Middle frontal gyrus (tissue), 1 donor: ENCODE data around the gene NAA38.

Experiments used
- DNase-seq: peaks from one replicate; pipeline ENCODE4 v3.0.0-alpha.2; 2015; ENCODE audit warnings: low spot score; ENCODE audit errors: extremely low spot score

Gene NAA38

DNA sequence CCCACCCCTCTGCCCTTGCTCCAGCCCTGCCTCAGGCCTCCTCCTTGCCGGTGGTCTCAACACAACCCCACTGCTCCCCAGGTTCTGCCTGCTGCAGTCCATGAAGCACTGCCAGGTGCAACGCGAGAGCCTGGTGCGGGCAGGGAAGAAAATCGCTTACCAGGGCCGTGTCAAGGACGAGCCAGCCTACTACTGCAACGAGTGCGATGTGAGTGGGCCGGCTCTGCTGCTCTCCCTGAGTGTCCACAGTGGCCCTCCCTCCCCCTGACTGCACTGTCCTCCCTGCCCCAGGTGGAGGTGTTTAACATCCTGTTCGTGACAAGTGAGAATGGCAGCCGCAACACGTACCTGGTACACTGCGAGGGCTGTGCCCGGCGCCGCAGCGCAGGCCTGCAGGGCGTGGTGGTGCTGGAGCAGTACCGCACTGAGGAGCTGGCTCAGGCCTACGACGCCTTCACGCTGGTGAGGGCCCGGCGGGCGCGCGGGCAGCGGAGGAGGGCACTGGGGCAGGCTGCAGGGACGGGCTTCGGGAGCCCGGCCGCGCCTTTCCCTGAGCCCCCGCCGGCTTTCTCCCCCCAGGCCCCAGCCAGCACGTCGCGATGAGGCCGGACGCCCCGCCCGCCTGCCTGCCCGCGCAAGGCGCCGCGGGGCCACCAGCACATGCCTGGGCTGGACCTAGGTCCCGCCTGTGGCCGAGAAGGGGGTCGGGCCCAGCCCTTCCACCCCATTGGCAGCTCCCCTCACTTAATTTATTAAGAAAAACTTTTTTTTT, 4.3 kb downstream of the NAA38 start:
- DNase-seq = no peak

DNA sequence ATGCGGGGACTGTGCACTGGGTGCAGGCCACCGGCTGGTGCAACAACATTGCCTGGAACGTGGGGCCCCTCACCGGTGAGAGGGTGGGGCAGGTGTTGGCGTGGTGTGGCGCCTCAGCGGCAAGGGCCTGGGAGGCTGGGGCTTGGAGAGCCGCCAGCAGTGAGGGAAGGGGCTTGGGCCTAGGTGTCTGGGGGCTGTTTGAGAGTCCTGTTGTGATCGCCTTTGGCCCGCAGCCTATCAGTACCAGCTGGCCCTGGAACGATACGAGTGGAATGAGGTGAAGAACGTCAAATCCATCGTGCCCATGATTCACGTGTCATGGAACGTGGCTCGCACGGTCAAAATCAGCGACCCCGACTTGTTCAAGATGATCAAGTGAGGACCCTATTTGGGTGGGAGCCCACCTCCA, 5.1 kb downstream of the NAA38 start:
- DNase-seq = no peak

- DNase-seq = peak; percentile 86
Observed at GRCh38 chr17:7851438-7852261, 5.7 kb downstream of the NAA38 start.

GRCh38 chr17:7850701-7851437, 6.5 kb downstream of the NAA38 start:
- no peak for DNase-seq

- no peak for DNase-seq
Observed at GRCh38 chr17:7849751-7850504, 7.4 kb downstream of the NAA38 start.

DNA sequence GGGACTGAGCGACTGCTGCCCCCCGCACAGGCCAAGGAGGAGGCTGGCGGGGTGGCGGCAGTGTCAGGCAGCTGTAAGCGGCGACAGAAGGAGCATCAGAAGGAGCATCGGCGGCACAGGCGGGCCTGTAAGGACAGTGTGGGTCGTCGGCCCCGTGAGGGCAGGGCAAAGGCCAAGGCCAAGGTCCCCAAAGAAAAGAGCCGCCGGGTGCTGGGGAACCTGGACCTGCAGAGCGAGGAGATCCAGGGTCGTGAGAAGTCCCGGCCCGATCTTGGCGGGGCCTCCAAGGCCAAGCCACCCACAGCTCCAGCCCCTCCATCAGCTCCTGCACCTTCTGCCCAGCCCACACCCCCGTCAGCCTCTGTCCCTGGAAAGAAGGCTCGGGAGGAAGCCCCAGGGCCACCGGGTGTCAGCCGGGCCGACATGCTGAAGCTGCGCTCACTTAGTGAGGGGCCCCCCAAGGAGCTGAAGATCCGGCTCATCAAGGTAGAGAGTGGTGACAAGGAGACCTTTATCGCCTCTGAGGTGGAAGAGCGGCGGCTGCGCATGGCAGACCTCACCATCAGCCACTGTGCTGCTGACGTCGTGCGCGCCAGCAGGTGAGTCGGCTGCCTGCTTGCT, 8.1 kb downstream of the NAA38 start:
- DNase-seq = no peak

- DNase-seq = no peak
Observed at GRCh38 chr17:7848739-7849129, 8.6 kb downstream of the NAA38 start.

DNA sequence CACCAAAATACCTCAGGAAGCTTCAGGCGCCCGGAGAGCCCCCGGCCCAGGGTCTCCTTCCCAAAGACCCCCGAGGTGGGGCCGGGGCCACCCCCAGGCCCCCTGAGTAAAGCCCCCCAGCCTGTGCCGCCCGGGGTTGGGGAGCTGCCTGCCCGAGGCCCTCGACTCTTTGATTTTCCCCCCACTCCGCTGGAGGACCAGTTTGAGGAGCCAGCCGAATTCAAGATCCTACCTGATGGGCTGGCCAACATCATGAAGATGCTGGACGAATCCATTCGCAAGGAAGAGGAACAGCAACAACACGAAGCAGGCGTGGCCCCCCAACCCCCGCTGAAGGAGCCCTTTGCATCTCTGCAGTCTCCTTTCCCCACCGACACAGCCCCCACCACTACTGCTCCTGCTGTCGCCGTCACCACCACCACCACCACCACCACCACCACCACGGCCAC, 9.2 kb downstream of the NAA38 start:
- no peak for DNase-seq

DNA sequence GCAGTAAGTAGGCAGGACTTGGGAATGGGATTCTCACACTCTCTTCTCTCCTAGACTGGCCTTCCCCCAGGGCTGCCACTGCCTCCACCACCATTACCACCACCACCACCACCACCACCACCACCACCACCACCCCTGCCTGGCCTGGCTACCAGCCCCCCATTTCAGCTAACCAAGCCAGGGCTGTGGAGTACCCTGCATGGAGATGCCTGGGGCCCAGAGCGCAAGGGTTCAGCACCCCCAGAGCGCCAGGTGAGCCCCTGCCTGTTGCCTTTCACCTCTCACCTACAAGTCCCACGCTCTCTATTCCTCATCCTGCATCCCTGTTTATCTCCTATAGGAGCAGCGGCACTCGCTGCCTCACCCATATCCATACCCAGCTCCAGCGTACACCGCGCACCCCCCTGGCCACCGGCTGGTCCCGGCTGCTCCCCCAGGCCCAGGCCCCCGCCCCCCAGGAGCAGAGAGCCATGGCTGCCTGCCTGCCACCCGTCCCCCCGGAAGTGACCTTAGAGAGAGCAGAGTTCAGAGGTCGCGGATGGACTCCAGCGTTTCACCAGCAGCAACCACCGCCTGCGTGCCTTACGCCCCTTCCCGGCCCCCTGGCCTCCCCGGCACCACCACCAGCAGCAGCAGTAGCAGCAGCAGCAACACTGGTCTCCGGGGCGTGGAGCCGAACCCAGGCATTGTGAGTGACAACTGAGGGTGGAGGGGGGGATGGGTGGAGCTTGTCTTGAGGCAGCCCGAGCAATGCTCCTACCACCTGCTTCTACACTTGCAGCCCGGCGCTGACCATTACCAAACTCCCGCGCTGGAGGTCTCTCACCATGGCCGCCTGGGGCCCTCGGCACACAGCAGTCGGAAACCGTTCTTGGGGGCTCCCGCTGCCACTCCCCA, 10.3 kb downstream of the NAA38 start:
- no peak for DNase-seq

DNA sequence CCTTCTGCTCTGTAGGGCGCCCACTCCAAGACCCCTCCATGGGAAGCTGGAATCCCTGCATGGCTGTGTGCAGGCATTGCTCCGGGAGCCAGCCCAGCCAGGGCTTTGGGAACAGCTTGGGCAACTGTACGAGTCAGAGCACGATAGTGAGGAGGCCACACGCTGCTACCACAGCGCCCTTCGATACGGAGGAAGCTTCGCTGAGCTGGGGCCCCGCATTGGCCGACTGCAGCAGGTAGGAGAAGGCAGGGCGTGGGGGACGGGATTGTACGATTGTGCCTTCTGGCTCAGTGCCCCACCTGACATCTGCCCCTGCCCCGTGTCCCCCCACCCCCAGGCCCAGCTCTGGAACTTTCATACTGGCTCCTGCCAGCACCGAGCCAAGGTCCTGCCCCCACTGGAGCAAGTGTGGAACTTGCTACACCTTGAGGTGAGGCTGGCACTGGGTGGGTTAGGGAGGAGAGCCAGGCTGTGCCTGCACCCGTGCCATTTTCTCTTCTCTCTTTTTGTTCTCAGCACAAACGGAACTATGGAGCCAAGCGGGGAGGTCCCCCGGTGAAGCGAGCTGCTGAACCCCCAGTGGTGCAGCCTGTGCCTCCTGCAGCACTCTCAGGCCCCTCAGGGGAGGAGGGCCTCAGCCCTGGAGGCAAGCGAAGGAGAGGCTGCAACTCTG, 11.2 kb downstream of the NAA38 start:
- no peak for DNase-seq

GRCh38 chr17:7845359-7846062, 11.8 kb downstream of the NAA38 start:
- no peak for DNase-seq

- DNase-seq = peak; percentile 97
Observed at GRCh38 chr17:7844292-7845154, 12.8 kb downstream of the NAA38 start.

DNA sequence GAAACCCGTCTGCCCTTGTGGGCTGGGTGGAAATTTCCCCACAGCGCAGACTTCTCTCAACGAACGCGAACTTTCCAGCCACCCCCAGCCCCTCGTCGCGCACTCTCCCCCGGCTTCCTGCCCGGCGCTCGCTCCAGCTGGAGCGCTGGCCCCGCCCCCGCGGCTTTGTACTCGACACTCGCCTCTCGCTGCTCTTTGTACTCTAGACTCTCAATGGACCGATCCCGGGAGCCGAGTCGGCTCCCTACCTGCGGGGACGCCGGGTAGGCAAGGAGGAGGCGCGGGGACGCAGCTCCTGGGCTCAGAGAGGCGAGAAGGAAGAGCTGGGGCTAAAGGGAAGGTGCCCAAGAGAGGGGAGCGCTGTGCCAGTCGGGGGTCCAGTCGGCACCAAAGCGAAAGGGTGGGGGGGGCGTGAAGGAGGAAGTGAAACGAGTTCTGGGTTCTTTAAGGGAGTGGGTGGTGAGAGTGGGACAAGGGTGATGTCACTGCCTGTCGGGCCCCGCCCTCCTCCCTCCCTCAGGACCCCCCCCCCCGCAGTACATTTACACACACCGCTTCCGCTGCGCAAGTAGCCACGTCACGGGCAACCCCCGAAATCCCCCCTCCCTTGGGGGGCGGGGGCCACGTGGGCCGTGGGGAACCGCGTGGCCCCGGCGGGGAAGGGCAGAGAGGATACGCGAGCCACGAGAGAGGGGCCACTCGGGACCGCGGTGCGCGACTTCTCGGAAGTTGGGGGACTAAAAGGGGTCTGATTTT, 13.6 kb downstream of the NAA38 start:
- no peak for DNase-seq

DNA sequence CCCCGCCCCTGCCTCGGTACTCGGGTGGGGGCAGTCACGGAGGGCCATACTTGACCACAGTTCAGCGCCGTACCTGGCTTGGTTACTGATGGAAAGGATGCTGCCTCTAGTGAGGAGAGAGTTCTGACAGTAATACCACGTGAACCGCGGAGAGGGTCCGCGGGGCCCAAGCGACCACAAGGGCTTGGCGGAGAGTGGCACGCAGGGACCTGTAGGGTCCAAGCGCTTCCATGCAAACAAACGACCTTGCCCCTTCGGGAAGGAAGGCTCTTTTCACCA, 14.2 kb downstream of the NAA38 start:
- DNase-seq = no peak

- no peak for DNase-seq
Observed at GRCh38 chr17:7842380-7843256, 14.7 kb downstream of the NAA38 start.

GRCh38 chr17:7841915-7842379, 15.4 kb downstream of the NAA38 start:
- peak; percentile 79 for DNase-seq
